ENCODE data around the gene UNC93A. TPM values are rescaled to one million over a fixed set of nuclear protein-coding genes. Genes with fewer than 3 reads are reported as not detected.
"Not testable (repeated sequence)": the region's sequence is repeated elsewhere in the genome, so short reads cannot be mapped to it uniquely, and the experiment has no call there.

UNC93A gene
- total RNA-seq, 2 donors from 2014 or later, result not detected

GRCh38 chr6:167351656-167352345, 60.7 kb downstream of the UNC93A start:
- intact Hi-C loops (cut with DNase I), result no loop called here
- DNase-seq (no peak), ATAC-seq (no peak)

GRCh38 chr6:167356874-167357273, 65.8 kb downstream of the UNC93A start:
- intact Hi-C loops (cut with DNase I), result no loop called here
- no peak for DNase-seq
- no peak for ATAC-seq

GRCh38 chr6:167358394-167358793, 67.3 kb downstream of the UNC93A start:
- ATAC-seq; DNase-seq; intact Hi-C loops (cut with DNase I): not testable (repeated sequence)

- intact Hi-C loops (cut with DNase I); DNase-seq; ATAC-seq: not testable (repeated sequence)
Observed at GRCh38 chr6:167361170-167361569, 70.1 kb downstream of the UNC93A start.

Other genes starting within 250 kb of the UNC93A start
- not detected for gene CCR6, start 168.2 kb upstream of the UNC93A start, total RNA-seq
- gene GPR31, start 133.3 kb upstream of the UNC93A start, total RNA-seq, result not detected
- gene TTLL2, start 33.8 kb downstream of the UNC93A start, total RNA-seq, result not detected